ENCODE data around the gene TNFRSF1A.

DNA sequence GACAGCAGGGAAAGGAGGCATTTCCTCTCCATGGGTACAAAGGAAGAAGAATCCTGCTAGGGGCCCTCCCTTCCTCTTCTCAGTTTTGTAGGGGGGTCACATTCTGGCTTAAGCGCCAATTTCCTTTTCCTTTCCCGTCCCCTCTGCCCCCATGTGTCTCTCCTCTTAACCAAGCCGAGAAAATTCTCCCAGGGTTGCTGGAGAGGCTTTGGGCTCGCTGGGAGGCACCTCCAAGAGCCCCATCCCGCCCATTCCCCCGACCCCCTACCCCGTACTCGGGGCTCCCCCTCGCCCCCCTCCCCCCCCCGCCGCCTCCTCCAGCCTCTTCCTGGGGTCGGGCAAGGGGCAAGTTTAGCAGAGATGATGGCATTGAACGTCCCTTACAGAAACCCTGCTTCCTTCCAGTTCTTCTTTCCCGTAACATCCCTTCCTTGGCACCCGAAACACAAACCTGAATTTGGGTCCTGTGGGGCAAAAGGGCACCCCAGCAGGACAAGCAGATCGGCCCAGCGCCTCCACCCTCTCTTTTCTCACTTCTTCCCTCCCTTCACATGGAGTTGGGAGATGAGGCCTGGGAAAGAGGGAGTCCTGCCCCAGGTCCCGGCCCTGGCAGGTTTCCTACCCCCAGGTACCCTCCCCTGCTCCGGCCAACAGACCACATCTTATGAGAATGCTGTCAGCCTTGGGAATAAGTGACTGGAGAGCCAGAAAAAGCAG lies 17.7 kb downstream of the TNFRSF1A start:
- no peak for TF ChIP-seq POLR2A (IDR thresholded peaks at IDR 0.05)
- TF ChIP-seq, protein P1, sequence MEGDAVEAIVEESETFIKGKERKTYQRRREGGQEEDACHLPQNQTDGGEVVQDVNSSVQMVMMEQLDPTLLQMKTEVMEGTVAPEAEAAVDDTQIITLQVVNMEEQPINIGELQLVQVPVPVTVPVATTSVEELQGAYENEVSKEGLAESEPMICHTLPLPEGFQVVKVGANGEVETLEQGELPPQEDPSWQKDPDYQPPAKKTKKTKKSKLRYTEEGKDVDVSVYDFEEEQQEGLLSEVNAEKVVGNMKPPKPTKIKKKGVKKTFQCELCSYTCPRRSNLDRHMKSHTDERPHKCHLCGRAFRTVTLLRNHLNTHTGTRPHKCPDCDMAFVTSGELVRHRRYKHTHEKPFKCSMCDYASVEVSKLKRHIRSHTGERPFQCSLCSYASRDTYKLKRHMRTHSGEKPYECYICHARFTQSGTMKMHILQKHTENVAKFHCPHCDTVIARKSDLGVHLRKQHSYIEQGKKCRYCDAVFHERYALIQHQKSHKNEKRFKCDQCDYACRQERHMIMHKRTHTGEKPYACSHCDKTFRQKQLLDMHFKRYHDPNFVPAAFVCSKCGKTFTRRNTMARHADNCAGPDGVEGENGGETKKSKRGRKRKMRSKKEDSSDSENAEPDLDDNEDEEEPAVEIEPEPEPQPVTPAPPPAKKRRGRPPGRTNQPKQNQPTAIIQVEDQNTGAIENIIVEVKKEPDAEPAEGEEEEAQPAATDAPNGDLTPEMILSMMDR (IDR thresholded peaks at IDR 0.05) = no peak
